Measurements from ENCODE around the gene CSRNP3. TPM values are rescaled to one million over a fixed set of nuclear protein-coding genes. Genes with fewer than 3 reads are reported as not detected.

The CSRNP3 gene
- total and polyA plus RNA-seq, 2 donors (not counting 3 experiments of a cell fraction or from before 2014, with no cell fraction given): not detected

- no peak overlapping the region for H2AFZ ChIP-seq (ENCODE audit: low read depth, low read length)
- dilution Hi-C loops (cut with MboI; ENCODE audit: extremely low pct_ligation_motif_present, low sequenced_read_pairs): no loop called here
Observed at GRCh38 chr2:165701147-165701546, 231.6 kb downstream of the CSRNP3 start.

More at GRCh38 chr2:165701147-165701546, 231.6 kb downstream of the CSRNP3 start:
- POLR2A ChIA-PET: no interaction called here
- TF ChIP-seq MYC (IDR thresholded peaks at IDR 0.05; ENCODE audit: low read depth, low read length): no peak
- no peak for TF ChIP-seq EZH2 (IDR thresholded peaks at IDR 0.05; ENCODE audit: borderline replicate concordance, low read depth, low read length, severe bottlenecking)
- no peak for TF ChIP-seq JUN (IDR thresholded peaks at IDR 0.05; ENCODE audit: borderline replicate concordance, insufficient read depth, insufficient read length, low read depth)
- TF ChIP-seq CTCF (IDR thresholded peaks at IDR 0.05; ENCODE audit: extremely low read depth in 1 of 2, insufficient read depth in 1 of 2, low read depth in 1 of 2, low read length in 2 of 2): no peak
- TF ChIP-seq FOS (IDR thresholded peaks at IDR 0.05; ENCODE audit: borderline replicate concordance, insufficient read depth, low read length): no peak
- no peak for TF ChIP-seq MAX (IDR thresholded peaks at IDR 0.05; ENCODE audit: insufficient read depth, insufficient read length)
- TF ChIP-seq GATA2 (IDR thresholded peaks at IDR 0.05; ENCODE audit: insufficient read depth, insufficient read length, low read depth, low read length): no peak
- no peak for TF ChIP-seq POLR2A (IDR thresholded peaks at IDR 0.05; ENCODE audit: low read depth, low read length)
- no peak for TF ChIP-seq POLR2AphosphoS5 (IDR thresholded peaks at IDR 0.05; ENCODE audit: insufficient read depth, low read depth, low read length)
- no peak for FAIRE-seq
- H3K9me1 ChIP-seq (replicated peaks; ENCODE audit: control insufficient read depth, extremely low read depth, insufficient read depth, low read length): no peaks in the 10 kb centered on the region
- no peak overlapping the region for H3K9ac ChIP-seq (replicated peaks; ENCODE audit: extremely low read depth, insufficient read depth, low read length)
- H3K36me3 ChIP-seq (ENCODE audit: control insufficient read depth in 2 of 2, extremely low read depth in 1 of 2, insufficient read depth in 2 of 2, low read length in 2 of 2): no peaks in the 10 kb centered on the region
- no peak for DNase-seq (ENCODE audit: low read depth, low spot score)
- H3K27me3 ChIP-seq (ENCODE audit: control insufficient read depth in 2 of 2, insufficient read depth in 2 of 2, low read length in 2 of 2): peaks cover 6% of the 10 kb centered on the region in 2 experiments
- BruUV-seq (replicated peaks): no TSS peak
- H3K4me2 ChIP-seq (ENCODE audit: insufficient read depth, low read length): no peak overlapping the region
- intact Hi-C loops (cut with micrococcal nuclease): no loop called here
- no peak overlapping the region for H3K4me3 ChIP-seq (replicated peaks in 1 of 3; ENCODE audit: insufficient read depth in 1 of 3, low read depth in 1 of 3, low read length in 3 of 3)
- H4K20me1 ChIP-seq (replicated peaks; ENCODE audit: control insufficient read depth, extremely low read depth, insufficient read depth, low read length): no peaks in the 10 kb centered on the region
- H3K9me3 ChIP-seq (replicated peaks; ENCODE audit: control insufficient read depth, insufficient read depth, low read length): no peaks in the 10 kb centered on the region
- no peaks in the 10 kb centered on the region for H3K4me1 ChIP-seq (ENCODE audit: control insufficient read depth, extremely low read depth, insufficient read depth, low read length)
- CTCF ChIA-PET: interaction anchor here (1.7 to 2.3 kb wide), 3 partner anchors 10 to 299 kb away, joined by 6 to 8 read pairs (median 7); no protein-coding TSS in a partner anchor
- no peaks in the 10 kb centered on the region for H3K79me2 ChIP-seq (ENCODE audit: control insufficient read depth, insufficient read depth, low read length)
- no peak overlapping the region for H3K27ac ChIP-seq (ENCODE audit: insufficient read depth, low read depth, low read length)
